Gastroesophageal sphincter (tissue), 3 donors: ENCODE results near the gene CCDC195.

ENCODE experiments used
- EP300 ChIP-seq: sonication (generic); formaldehyde crosslinking; IDR thresholded peaks from one replicate; pipeline ENCODE4 v1.6.1; 2017; ENCODE audit warnings: antibody characterized with exemption, mild to moderate bottlenecking
- POLR2A ChIP-seq, 2 donors: fragments of 450-650 bp; IDR thresholded peaks; one replicate each; pipeline ENCODE4 v1.6.1; 2017; ENCODE audit warnings: antibody characterized with exemption in 2 of 2, mild to moderate bottlenecking in 2 of 2, moderate library complexity in 1 of 2
- POLR2AphosphoS5 ChIP-seq: sonication (generic); formaldehyde crosslinking; IDR thresholded peaks from one replicate; pipeline ENCODE4 v1.6.1; 2017; ENCODE audit warnings: antibody characterized with exemption
- TF ChIP-seq, protein P1 (sequence below), 4 experiments: fragments of 200-600 bp in 2 of 4; fragments of 450-650 bp in 2 of 4; sonication (generic) in 1 of 4; IDR thresholded peaks; one replicate each; pipeline ENCODE4 v1.5.1; 2017 to 2019; ENCODE audit warnings: antibody characterized with exemption in 4 of 4, mild to moderate bottlenecking in 2 of 4, moderate library complexity in 2 of 4

DNA sequence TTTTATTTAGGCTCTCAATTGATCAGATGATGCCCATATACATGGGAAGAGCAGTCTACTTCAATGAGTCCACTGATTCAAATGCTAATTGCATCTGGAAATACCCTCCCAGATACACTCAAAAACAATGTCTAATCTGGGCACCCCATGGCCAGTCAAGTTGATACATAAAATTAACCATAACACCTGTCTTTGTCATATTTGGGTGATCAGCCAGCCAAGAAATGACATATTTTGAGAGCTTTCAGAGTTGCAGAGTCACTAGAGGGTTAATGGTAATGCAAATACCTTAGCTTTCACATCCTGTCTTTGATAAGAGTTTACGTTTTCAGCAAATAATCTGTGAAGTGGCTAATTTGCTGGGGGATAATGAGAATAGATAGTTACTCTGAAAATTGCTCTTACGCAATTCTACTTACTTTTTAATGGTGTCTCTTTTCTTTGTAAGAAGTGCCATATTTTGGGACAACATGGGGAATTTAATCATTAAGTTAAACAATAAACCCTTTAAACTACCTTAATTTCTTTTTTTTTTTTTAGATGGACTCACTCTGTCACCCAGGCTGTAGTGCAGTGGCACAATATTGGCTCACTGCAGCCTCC, 49.1 kb downstream of the CCDC195 start:
- TF ChIP-seq, protein P1, sequence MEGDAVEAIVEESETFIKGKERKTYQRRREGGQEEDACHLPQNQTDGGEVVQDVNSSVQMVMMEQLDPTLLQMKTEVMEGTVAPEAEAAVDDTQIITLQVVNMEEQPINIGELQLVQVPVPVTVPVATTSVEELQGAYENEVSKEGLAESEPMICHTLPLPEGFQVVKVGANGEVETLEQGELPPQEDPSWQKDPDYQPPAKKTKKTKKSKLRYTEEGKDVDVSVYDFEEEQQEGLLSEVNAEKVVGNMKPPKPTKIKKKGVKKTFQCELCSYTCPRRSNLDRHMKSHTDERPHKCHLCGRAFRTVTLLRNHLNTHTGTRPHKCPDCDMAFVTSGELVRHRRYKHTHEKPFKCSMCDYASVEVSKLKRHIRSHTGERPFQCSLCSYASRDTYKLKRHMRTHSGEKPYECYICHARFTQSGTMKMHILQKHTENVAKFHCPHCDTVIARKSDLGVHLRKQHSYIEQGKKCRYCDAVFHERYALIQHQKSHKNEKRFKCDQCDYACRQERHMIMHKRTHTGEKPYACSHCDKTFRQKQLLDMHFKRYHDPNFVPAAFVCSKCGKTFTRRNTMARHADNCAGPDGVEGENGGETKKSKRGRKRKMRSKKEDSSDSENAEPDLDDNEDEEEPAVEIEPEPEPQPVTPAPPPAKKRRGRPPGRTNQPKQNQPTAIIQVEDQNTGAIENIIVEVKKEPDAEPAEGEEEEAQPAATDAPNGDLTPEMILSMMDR (IDR thresholded peaks at IDR 0.05): no peak
- TF ChIP-seq POLR2AphosphoS5 (no peak), EP300 (no peak), POLR2A (IDR thresholded peaks at IDR 0.05) (no peak)
